ENCODE data around the gene AMPD1.
A peak's percentile ranks its signal among the peaks of the same experiment; 100 is the strongest.

The AMPD1 gene

DNA sequence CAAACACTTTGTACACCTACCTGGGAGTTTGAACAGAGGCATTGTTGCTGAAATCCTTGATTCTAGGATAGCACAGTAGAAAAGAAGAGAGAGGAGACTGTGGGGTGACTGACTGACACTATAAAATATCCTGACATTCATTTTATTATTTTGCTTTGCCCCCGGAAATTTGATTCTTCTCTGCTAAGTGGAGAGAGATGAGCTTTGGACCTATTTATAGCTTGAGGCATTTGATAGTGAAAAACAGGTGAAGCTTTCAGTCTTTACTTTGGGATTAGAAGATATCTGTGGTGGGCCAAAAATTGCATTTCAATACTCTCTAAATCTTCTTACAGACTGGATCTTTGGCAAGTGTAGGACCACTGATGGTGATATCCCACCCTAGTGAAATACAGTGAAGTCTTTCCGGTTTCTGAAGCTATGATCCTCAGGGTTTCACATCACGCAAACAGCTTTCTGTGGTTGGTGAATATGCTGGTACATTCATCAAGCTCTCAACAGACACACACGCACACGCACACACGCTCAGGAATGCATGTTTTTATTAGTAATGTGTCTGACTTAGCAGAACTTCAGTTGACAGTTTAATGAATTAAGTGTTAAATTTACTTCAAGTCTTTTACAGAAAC is at the start of gene AMPD1:
Gene AMPD1, minus strand, starts transcription at position 117 of the 629 bp plus-strand sequence. Its CDS starts 75 bp downstream, at position 42.
- peak; percentile 16 for DNase-seq (ENCODE audit: low spot score)

DNA sequence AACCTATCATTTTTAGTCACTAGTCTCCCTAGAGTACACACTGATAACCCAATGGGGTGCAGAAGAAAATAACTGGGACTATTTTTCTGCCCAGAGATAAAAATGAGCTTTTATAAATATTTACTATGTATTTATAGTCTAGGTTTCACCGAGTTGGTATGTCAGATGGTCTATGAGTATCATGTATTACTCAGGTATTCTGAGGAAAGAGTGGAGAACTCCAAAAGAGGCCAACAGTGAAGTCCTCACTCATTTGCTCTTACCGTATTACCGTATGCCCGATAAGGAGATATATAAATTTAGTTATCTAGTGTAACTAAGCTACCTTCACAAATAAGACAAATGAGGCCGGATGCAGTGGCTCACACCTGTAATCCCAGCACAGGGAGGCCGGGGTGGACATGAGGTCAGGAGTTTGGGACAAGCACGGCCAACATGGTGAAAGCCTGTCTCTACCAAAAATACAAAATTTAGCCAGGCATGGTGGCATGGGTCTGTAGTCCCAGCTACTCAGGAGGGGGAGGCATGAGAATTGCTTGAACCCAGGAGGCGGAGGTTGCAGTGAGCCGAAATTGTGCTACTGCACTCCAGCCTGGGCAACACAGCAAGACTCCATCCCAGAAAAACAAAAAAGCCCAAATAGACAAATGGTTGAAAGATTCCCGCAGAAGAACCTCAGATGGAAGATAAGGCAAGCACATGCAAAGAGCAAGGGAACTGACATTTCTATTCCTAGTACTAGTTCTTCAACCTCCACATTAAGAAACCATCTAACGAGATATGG is 46.8 kb upstream of the AMPD1 start:
- DNase-seq (ENCODE audit: low spot score): no peak

DNA sequence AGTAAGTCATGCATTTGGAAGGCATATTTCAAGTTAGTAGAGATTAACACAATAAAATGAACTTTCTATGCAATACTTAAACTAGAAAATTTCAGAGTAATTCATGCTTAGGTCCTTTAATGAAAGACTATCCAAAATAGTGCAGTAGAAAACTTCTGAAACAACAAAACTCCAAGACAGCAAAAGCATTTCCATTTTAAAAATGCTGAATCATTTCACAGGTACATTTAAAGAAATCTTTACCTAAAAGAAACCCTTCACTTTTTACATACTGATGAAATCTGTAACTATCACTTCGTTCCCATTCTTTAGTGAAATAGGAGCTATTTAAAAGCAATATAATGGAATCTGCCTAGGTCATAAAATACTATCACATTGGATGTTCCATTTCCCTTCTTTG is 45.0 kb upstream of the AMPD1 start:
- DNase-seq (ENCODE audit: low spot score): no peak

DNA sequence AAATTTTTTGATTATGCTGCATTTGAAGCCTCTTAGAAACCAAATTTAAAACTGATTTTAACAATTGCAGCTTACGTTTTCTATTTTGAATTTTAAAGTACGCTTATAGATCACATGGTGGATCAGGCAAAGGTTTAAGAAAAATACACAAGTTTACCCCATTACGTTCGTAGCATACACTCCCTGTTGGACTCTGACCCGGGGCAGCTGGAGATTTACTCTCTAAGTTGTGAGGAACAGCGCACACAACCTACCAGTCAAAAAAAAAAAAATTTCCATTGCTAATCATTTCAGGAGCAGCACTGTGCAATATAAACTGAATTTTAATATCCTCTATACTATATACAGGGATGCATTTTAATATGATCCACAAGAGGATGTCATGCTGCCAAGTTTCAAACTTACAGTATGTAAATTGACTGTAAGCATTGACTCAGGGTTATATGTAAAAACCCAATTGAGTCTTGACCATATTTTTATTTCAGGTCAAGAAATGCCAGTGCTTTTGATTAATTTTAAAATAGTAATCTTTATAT is 42.0 kb upstream of the AMPD1 start:
- DNase-seq (ENCODE audit: low spot score): no peak

DNA sequence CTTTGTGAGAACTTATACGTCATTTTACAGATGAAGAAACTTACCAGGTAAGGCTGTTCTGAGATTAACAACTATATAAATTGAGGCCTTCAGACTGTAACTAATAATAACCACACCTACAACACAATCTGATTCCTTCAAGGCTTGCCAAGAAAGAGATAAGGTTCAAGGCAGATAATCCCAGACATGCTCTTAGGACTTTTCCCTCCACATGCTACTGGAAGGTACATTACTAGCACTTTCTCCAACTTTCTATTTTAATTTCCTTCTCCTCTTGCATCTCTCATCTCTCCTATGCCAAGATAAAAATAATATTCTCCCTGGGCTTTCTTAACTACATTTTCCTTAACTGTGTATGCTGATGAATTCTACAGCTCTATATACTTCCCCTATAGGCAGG is 40.1 kb upstream of the AMPD1 start:
- no peak for DNase-seq (ENCODE audit: low spot score)

DNA sequence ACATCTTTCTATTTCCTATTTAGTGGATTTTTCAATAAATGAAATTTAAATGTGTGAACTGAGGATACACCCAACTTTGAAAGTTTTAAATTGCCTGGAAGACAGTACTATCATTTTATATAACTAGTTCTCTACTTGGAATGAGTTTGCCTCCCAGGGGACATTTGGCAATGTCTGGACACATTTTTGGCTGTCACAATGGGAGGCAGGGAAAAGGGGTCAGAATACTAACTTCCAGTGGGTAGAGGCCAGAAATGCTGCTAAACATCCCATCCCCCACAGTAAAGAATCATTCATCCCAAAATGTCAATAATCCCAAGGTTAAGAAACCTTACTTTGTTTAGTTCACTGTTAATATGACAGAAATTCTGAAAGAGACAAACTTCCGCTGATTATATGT is 34.4 kb upstream of the AMPD1 start:
- no peak for DNase-seq (ENCODE audit: low spot score)

DNA sequence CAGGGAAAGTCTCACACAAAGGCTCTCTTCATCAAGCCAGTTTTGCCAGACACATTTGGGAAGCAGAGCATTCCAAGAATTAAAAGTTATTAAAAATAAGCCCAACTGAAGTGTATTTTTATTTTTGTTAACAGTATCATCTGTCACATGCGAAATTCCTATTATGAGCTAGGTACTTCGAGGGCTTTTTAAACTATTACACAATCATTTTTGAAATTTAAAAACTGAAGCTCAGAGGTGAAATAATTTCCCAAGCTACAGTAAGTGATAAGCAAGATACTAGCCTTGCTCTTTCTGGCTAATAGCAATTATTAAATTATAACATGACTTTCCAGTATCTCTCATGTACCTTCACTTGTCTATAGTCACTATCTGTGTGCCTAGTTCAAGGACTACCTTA is 33.2 kb upstream of the AMPD1 start:
- no peak for DNase-seq (ENCODE audit: low spot score)

DNA sequence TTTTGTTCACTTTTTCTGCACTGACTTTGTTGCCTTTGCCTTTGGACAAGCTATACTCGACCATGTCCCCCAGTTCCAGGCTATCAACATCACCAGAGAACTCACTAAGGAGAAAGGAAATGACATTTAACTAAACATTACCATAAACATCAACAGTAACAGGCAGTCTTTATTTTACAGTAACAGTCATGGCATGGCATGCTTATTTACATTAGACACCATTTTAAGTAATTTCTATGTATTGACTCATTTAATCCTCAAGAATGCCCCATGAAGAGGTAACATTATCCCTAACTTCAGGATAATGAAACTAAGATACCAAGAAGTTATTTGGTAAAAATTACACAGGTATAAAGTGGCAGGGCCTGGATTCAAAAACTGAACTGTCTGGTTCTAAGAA is 29.9 kb upstream of the AMPD1 start:
- no peak for DNase-seq (ENCODE audit: low spot score)

DNA sequence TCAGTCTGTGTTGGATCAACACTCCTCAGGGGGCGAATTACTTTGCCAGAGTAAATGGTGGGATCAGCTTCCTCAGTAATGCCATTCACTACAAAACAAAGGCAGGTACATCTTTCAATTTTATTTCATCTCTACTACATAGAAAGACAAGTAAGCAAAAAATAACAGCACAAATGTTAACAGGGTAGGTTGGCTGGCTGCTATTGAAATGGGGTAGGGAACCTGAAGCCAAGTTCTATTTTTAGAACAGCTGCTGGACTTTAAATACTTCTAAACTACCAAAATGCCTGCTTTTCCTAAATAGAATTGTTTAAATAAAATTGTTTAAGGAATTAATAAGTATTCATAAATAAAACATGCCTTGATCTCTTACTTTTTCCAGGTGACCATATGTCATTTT is 28.6 kb upstream of the AMPD1 start:
- no peak for DNase-seq (ENCODE audit: low spot score)

DNA sequence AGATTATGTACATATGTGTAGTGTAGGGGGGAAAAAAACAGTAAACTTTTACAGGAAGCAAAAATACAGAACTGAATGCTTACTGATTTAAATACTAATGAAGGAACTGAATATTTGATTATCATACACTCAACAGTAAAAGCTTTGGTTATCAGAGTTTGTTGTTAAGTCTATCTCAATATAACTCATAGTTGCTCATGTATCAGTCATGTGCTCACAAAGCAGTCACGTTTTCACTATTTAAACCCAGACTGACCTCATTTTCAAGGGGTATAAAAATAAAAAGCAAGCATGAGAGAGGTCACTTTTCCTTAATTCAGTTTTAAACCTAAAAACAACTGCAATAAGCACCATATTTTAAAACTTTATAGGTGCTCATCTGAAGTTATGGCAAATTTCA is 28.1 kb upstream of the AMPD1 start:
- DNase-seq (ENCODE audit: low spot score): no peak

DNA sequence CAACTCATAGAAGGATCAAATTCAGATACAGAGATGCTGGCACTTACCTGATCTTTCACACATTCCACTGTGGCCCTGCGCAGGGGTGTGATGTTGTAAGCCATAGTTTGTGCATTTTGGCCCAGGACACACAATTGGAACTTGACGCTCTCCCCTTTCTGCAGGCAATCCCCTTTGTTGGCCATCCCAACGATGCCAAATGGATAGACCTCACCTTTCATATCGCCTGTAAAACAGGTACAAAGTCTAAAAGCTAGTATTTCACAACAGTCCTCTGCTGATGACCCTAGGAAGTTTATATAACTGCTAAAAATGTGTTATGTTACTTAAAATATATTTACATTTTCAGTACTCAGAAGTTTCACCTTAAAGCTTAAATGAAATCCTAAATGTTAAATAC is 25.1 kb upstream of the AMPD1 start:
- DNase-seq (ENCODE audit: low spot score): no peak

DNA sequence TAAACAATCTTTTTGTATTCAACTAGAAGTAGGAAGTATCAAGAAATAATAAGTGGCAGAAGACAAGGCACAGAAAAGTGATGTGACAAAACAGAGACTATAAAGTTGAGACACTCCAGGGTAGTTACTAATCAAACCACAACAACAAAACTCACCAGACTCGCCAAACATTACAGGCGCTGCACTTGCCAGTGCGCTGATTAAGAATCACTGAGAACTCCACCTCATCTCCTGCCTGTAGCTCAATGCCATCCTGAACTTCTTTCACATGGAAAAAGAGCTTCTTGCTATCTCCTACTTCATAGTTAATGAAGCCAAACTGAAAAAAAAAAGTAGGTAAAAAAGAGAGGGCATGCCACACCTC is 24.1 kb upstream of the AMPD1 start:
- DNase-seq (ENCODE audit: low spot score): no peak

DNA sequence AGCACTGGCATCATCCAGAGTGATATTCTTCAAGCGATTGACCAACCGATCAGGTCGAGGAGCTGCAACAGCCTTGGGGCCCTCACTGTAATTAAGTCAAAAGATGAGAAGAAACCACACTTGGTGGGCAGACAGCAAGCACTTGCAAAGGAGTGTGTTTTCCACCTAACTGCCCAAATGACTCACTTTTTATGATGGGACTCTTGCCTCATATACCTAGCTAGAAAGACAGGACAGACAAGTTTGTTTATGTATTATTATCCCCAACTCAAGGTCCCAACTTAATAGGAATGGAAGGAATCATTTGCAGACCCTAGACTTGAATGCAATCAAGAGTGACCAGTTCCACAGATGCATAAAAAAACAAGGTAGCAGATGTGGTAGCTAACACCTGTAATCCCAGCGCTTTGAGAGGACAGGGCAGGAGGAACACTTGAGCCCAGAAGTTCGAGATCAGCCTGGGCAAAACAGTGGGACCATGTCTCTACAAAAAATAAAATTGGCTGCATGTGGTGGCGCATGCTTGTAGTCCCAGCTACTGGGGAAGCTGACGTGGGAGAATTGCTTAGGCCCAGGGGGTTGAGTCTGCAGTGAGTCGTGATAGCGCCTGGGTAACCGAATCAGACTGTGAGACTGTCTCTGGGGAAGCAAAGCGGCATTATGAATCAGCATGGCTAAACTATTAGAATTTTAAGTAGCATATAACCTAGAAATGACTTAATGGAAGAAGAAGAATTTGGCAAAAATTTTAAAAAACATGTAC is 23.5 kb upstream of the AMPD1 start:
- no peak for DNase-seq (ENCODE audit: low spot score)

DNA sequence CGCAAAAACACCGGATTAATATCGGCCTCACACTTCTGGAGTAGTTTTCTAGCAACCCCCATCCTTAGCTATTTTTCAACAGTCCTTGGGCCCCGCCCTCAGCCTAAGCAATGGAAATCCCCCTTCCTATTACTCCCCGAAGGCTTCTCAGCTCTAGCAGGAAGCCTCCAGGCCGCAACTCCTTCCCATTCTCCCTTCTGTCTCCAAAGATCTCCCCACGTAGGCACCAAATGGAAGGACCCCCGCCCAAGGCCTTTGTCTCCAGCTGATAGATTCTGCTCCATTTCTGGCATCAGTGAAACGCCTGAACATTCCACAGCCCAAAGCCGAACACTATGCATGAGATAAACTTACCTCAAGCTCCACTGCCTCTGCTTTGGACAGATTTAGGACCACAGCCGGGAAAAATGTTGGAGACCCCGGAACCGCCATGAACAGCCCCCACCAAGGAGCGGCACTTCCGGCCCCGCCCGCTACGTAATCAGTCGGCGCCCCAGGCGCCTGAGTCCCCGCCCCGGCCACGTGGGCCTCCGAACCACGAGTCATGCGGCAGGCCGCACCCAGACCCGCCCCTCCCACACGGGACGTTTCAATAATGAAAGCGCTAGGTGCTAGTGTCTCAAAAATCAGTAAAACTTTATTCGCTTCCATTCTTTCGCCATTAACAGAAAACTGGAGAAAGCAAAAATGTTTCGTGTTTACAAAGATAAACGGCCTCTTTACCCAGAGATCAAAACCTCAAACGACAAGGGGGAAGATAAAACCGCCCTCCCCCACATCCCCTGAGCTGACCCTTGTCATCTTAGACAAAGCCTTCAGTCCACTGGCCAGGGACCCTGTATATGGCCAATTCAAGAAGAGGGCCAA is 21.2 kb upstream of the AMPD1 start, which contains the start of gene NRAS:
Gene NRAS, minus strand, starts transcription at position 468 of the 867 bp plus-strand sequence. CDS start 611 bp downstream, outside the sequence.
- DNase-seq (ENCODE audit: low spot score): peak; percentile 95

DNA sequence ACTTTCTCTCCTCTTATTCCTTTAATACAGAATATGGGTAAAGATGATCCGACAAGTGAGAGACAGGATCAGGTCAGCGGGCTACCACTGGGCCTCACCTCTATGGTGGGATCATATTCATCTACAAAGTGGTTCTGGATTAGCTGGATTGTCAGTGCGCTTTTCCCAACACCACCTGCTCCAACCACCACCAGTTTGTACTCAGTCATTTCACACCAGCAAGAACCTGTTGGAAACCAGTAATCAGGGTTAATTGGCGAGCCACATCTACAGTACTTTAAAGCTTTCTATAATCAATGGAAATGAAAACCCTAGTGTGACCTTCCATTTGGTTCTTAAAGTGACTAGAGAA is 20.6 kb upstream of the AMPD1 start:
- peak; percentile 16 for DNase-seq (ENCODE audit: low spot score)

DNA sequence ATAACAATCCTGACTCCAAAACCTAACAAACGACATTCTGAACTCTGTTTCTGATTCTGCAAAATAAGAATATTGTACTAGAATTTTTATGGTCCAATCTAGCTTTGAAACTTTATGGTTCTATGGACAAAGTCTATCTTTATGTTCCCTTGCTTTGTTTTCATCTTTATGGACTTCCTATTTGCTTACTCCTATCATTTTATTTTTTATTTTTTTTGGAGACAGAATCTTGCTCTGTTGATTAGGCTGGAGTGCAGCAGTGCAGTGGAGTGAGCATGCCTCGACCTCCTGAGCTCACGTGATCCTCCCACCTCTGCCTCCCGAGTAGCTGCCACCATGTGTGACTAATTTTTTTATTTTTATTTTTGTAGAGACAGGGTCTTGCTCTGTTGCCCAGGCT is 17.6 kb upstream of the AMPD1 start:
- DNase-seq (ENCODE audit: low spot score): no peak

DNA sequence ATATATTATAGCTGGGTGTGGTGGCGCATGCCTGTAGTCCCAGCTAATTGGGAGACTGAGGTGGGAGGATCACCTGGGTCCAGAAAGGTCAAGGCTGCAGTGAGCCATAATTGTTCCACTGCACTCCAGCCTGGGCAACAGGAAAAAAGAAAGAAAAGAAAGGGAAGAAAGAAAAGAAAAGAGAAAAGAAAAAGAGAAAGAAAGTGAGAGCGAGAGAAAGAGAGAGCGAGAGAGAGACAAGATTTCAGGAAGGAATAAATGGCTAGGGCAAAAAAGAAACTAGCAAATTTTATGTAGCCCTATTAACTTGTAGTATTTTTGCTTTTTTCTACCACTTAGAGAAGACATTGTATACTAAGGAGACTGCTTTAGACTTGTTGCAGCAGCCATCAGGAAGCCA is 15.0 kb upstream of the AMPD1 start:
- DNase-seq (ENCODE audit: low spot score): no peak

DNA sequence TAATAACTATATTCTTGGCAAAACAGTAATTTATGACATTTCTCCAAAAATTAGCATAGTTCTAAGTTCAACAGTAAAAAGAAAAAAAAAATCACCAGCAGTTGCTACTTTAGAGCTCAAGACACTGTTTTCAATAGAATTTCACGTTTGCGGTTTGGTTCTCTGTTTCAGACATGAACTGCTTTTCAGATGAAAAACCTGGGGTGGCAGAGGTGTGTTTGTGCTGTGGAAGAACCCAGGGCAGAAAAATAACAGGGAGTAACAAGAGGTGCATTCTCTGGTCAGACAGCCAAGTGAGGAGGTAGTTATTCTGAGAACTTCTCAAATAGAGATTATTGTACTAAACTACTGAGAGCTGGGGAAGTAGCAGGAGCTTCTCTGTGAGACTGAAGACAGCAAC is 12.3 kb upstream of the AMPD1 start:
- DNase-seq (ENCODE audit: low spot score): no peak

DNA sequence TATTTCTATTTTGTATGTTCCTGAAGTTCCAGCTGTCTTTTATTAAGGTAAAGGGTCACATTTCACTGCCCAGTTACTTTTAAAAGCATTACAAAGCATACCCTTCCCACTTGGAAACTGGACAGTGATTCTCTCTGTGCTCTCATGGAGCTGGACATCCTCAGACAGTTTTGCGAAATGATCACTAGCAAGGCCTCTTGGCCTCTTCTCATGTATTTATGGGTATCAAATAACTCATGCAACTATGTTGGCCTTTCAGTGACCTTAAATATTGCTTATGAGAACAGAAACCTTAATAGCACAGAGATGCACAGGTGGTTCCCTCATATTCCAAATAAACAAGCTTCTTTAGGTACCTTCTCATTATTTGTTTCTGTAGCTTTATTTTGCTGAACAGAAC is 7.9 kb upstream of the AMPD1 start:
- no peak for DNase-seq (ENCODE audit: low spot score)

DNA sequence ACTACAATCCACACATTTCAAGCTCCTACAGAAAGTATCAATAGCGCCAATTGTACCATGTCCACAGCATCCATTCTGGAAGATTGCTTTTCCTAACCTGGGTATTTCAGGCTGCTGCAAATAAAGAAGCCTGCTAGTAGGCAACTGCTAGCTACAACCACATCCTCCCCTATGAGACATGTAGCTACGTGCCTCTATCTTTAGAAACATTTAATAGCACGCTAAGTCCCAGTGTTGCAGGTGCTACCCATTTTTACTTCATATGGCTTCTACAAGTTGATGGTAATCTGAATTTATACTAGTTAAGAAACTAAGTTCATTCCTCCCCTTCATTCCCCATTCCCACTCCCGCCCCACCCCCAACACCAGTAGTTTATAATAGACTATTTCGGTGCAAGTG is 7.4 kb upstream of the AMPD1 start:
- DNase-seq (ENCODE audit: low spot score): no peak

DNA sequence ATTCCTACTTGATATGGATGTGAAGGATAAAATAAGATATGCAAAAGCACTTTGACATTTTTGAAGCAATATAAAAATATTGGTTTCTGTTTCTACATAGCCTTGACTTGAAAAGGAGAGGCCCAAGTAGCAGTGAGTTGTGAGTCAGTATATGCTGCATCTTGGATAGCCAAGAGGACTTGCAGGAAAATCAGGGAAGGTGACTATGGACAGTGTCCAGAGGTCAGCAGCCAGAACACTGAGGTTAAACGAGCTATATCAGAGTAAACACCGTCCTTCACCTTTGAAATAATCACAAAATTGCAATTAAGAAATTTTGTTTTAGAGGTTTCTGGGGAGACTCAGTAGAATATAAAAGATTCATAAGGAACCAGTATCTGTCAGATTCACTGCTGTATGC is 6.6 kb upstream of the AMPD1 start:
- no peak for DNase-seq (ENCODE audit: low spot score)

DNA sequence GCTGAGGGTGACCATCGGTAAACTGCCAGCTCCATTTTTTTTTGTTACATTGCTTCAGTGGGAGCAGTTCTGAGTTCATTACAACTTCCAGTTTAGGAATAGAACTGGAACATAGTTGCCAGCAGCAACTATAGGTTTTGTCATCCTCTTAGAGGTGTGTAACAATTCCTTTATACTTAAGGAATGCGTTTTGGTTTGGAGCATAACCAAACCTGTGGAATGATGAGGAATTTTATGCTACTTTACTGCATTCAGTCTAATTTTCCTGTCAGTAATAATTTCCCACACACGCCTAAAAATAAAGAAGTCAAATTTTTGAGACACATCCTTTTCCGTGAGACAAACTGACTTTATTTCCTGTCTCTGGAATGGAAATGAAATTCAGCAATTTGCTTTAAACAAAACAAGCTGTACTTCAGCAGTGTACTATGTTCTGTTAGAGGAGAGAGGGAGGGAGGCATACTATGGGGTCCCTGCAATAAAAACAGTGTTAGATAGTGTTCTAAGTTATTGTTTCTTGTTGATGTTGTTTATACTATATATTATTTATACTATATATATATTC is 4.8 kb upstream of the AMPD1 start:
- no peak for DNase-seq (ENCODE audit: low spot score)
